Natural killer cell (primary cell): ENCODE data around the gene ARHGAP20. TPM values are rescaled to one million over a fixed set of nuclear protein-coding genes. Genes with fewer than 3 reads are reported as not detected.

Source experiments
- ATAC-seq, 3 donors: fragments of 150-1000 bp in 2 of 3; fragments of 200-7000 bp in 1 of 3; cut with Tn5 transposase; 1 replicate in 1 of 3; 2 replicates in 2 of 3; pipeline ENCODE4 v1.10.0; 2021; ENCODE audit warnings: mild to moderate bottlenecking in 2 of 3, moderate library complexity in 2 of 3
- DNase-seq, 2 donors: peaks; one replicate each; pipeline versions ENCODE4 v3.0.0 to v3.0.0-alpha.2; 2013 to 2021; ENCODE audit warnings: mixed read lengths in 1 of 2
- H3K27ac ChIP-seq: one replicate; pipeline ENCODE4 v1.5.1; 2013; ENCODE audit warnings: mild to moderate bottlenecking, low read length
- H3K27me3 ChIP-seq: one replicate; pipeline ENCODE4 v1.6.1; 2013; ENCODE audit warnings: low read length; ENCODE audit not compliant: control insufficient read depth, insufficient read depth
- H3K36me3 ChIP-seq: one replicate; pipeline ENCODE4 v1.6.1; 2013; ENCODE audit warnings: low read length; ENCODE audit not compliant: control insufficient read depth, insufficient read depth
- H3K4me1 ChIP-seq: one replicate; pipeline ENCODE4 v1.6.1; 2013; ENCODE audit warnings: low read length; ENCODE audit not compliant: control insufficient read depth, insufficient read depth
- H3K4me3 ChIP-seq: one replicate; pipeline ENCODE4 v1.5.1; 2013; ENCODE audit warnings: low read length
- H3K9me3 ChIP-seq: one replicate; pipeline ENCODE4 v1.6.1; 2013; ENCODE audit warnings: low read length; ENCODE audit not compliant: control insufficient read depth, insufficient read depth
- H3K27ac Mint-ChIP-seq, 2 donors: one replicate each; pipeline ENCODE4 v1.8.0; 2022; ENCODE audit warnings: mild to moderate bottlenecking in 2 of 2, mixed read lengths in 2 of 2, moderate library complexity in 1 of 2
- H3K27me3 Mint-ChIP-seq, 2 donors: one replicate each; pipeline ENCODE4 v1.8.0; 2022; ENCODE audit warnings: low read depth in 2 of 2, mixed read lengths in 2 of 2
- H3K36me3 Mint-ChIP-seq: one replicate; pipeline ENCODE4 v1.8.0; 2022; ENCODE audit warnings: mixed read lengths
- H3K4me1 Mint-ChIP-seq, 2 donors: one replicate each; pipeline ENCODE4 v1.8.0; 2022; ENCODE audit warnings: mixed read lengths in 2 of 2
- H3K4me3 Mint-ChIP-seq: one replicate; pipeline ENCODE4 v1.8.0; 2022; ENCODE audit warnings: mild to moderate bottlenecking, moderate library complexity, mixed read lengths
- H3K9me3 Mint-ChIP-seq, 2 donors: one replicate each; pipeline ENCODE4 v1.8.0; 2022; ENCODE audit warnings: mixed read lengths in 2 of 2
- CTCF ChIP-seq: fragments of 200-600 bp; IDR thresholded peaks from one replicate; pipeline ENCODE4 v1.8.0; 2022; ENCODE audit warnings: antibody characterized with exemption
- WGBS: methylation state at CpG from one replicate; pipeline ENCODE4 v1.1.7; 2013; ENCODE audit warnings: missing lambda C conversion rate; ENCODE audit not compliant: insufficient coverage; 5-methylcytosine and 5-hydroxymethylcytosine counted together
- intact Hi-C: fragments of 100-400 bp; cut with micrococcal nuclease; formaldehyde crosslinking; loops from one replicate; pipeline ENCODE4 v1.14.2; 2022
- total RNA-seq, 4 donors: library from RNA; stranded (reverse); fragments of 120-200 nt in 1 of 4; gene quantifications; one replicate each; pipeline versions ENCODE4 v1.2.3 to v1.2.4, GENCODE V29; 2013 to 2022

Gene ARHGAP20
- total RNA-seq, 3 donors from 2014 or later (not counting 1 experiment from before 2014, with no cell fraction given): not detected

DNA sequence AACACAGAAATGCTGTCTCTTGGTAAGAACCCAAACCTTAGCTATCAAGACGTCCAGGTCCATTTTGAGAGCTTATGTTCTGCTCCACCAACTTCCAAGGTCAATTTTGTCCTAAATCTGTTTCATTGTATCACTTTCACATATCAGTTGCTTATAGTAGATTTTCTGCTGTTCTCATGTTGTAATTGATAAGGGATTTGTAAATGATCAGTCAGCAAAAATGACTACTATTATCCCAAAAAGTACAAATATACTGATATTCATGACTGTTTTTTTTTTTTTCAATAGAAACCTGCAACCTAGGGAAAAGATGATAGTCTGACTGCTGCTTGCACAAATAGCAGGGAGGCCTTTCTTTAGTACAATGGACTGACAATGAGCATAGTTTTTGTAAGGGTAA, 128.1 kb downstream of the ARHGAP20 start:
- Mint-ChIP-seq H3K9me3 (no peaks in the 10 kb centered on the region), H3K27me3 (no peaks in the 10 kb centered on the region), H3K36me3 (no peaks in the 10 kb centered on the region), H3K27ac (no peak overlapping the region), H3K4me1 (no peaks in the 10 kb centered on the region), H3K4me3 (no peak overlapping the region)
- intact Hi-C loops: no loop called here
- Histone ChIP-seq H3K27ac (no peak overlapping the region), H3K4me1 (no peaks in the 10 kb centered on the region), H3K4me3 (no peak overlapping the region), H3K27me3 (no peaks in the 10 kb centered on the region), H3K9me3 (no peaks in the 10 kb centered on the region), H3K36me3 (no peaks in the 10 kb centered on the region)
- ATAC-seq (no peak), DNase-seq (no peak)
- WGBS: 79% methylated on average over 1 of the region's 1 CpG
- TF ChIP-seq CTCF: no peak

DNA sequence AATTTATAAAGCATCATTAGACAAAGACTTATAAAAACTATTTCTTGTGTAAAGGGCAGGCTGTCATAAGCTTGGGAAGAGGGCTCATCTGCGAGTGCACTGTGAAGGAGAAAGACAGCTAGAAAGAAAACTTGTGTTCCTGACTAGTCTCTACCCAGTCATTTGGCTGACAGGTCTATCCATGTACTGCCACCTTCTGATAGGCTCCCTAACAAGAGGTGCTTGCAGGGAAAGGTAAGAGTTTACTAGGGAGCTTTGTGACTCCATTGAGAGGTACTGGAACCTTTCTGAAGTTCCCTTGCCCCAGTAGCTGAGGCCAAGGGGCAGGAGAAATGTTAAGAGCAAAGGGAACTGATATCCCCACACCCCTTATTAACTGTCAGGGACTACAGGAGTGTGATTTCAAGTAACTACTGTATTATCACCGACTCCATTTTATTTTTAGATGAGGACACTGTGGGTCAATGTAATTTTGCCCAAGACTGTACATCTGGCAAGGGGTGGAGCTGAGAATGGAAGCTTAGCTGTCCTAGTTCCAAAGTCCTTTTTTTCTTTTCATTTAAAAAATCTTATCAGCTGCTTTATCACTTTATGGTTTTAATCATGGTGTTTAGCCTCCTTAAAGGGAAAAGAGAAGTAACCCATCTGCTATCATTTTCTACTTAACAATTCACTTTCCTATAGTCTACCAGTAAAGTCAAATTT, 129.4 kb downstream of the ARHGAP20 start:
- Mint-ChIP-seq H3K9me3 (no peaks in the 10 kb centered on the region), H3K4me3 (no peak overlapping the region), H3K27ac (no peak overlapping the region), H3K4me1 (no peaks in the 10 kb centered on the region), H3K36me3 (no peaks in the 10 kb centered on the region), H3K27me3 (no peaks in the 10 kb centered on the region)
- no peak overlapping the region for H3K27ac ChIP-seq
- H3K4me1 ChIP-seq: no peaks in the 10 kb centered on the region
- H3K4me3 ChIP-seq: no peak overlapping the region
- no peaks in the 10 kb centered on the region for H3K9me3 ChIP-seq
- no peak for DNase-seq
- no peak for TF ChIP-seq CTCF
- intact Hi-C loops: no loop called here
- WGBS: 86% methylated on average over 1 of the region's 2 CpGs
- ATAC-seq: no peak
- H3K36me3 ChIP-seq: no peaks in the 10 kb centered on the region
- H3K27me3 ChIP-seq: no peaks in the 10 kb centered on the region

DNA sequence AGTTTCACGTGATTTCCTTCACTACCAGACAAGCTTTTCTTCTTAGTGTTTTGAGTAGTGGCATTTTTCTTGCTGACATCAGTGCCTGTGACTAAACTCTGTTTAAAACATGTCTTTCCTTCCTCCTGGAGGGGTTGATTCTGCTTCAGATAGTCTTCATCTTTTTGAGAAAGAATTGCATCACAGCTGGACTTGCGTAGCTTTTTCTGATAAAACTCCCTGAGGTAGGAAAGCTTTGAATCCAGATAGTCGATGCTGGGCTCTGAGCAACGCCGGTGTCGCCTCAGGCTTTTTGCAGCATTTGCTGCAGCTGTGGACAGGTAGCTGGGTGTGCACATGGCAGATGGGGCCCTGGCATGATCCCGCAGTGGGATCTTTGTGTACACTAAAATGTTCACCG, 131.7 kb downstream of the ARHGAP20 start:
- no peak for ATAC-seq
- Mint-ChIP-seq H3K4me1 (no peaks in the 10 kb centered on the region), H3K4me3 (no peak overlapping the region), H3K9me3 (no peaks in the 10 kb centered on the region), H3K27me3 (no peaks in the 10 kb centered on the region), H3K36me3 (no peaks in the 10 kb centered on the region), H3K27ac (no peak overlapping the region)
- H3K27ac ChIP-seq: no peak overlapping the region
- H3K36me3 ChIP-seq: no peaks in the 10 kb centered on the region
- no peaks in the 10 kb centered on the region for H3K9me3 ChIP-seq
- H3K4me1 ChIP-seq: no peaks in the 10 kb centered on the region
- DNase-seq: no peak
- no peak for TF ChIP-seq CTCF
- intact Hi-C loops: no loop called here
- no peaks in the 10 kb centered on the region for H3K27me3 ChIP-seq
- H3K4me3 ChIP-seq: no peak overlapping the region
- WGBS: 94% methylated on average over 7 of the region's 8 CpGs

- Mint-ChIP-seq H3K4me3 (no peak overlapping the region), H3K27me3 (peaks cover 3 to 5% of the 10 kb centered on the region in 2 donors)
Measured at GRCh38 chr11:110573411-110573810, 138.8 kb downstream of the ARHGAP20 start.

More at GRCh38 chr11:110573411-110573810, 138.8 kb downstream of the ARHGAP20 start:
- no peak for TF ChIP-seq CTCF
- H3K4me3 ChIP-seq: no peak overlapping the region
- Mint-ChIP-seq H3K4me1 (no peaks in the 10 kb centered on the region), H3K36me3 (no peaks in the 10 kb centered on the region), H3K27ac (no peak overlapping the region), H3K9me3 (no peaks in the 10 kb centered on the region)
- no peak for DNase-seq
- no peak for ATAC-seq
- intact Hi-C loops: no loop called here
- no peaks in the 10 kb centered on the region for H3K36me3 ChIP-seq
- H3K27ac ChIP-seq: no peak overlapping the region
- no peaks in the 10 kb centered on the region for H3K27me3 ChIP-seq
- no peaks in the 10 kb centered on the region for H3K9me3 ChIP-seq
- 89% methylated on average over 5 of the region's 5 CpGs for WGBS
- H3K4me1 ChIP-seq: no peaks in the 10 kb centered on the region
